Stomach smooth muscle (tissue), 2 donors: ENCODE results near the gene NTNG1.

Experiments used
- H3K27ac ChIP-seq: one replicate; pipeline ENCODE4 v1.7.0; 2013; ENCODE audit warnings: mild to moderate bottlenecking, low read length, inconsistent platforms
- H3K27me3 ChIP-seq, 2 donors: one replicate each; pipeline ENCODE4 v1.7.0; 2013; ENCODE audit warnings: low read length in 2 of 2; ENCODE audit not compliant: insufficient read depth in 2 of 2, control insufficient read depth in 1 of 2
- H3K36me3 ChIP-seq, 2 donors: one replicate each; pipeline ENCODE4 v1.7.0; 2013; ENCODE audit warnings: low read length in 2 of 2; ENCODE audit not compliant: control insufficient read depth in 2 of 2, insufficient read depth in 2 of 2
- H3K4me1 ChIP-seq: one replicate; pipeline ENCODE4 v1.7.0; 2013; ENCODE audit warnings: low read length; ENCODE audit not compliant: control insufficient read depth, insufficient read depth
- H3K4me3 ChIP-seq, 2 donors: one replicate each; pipeline ENCODE4 v1.7.0; 2013; ENCODE audit warnings: low read length in 2 of 2
- H3K9ac ChIP-seq, 2 donors: one replicate each; pipeline ENCODE4 v1.7.0; 2013; ENCODE audit warnings: low read length in 2 of 2, mild to moderate bottlenecking in 1 of 2
- H3K9me3 ChIP-seq, 2 donors: one replicate each; pipeline ENCODE4 v1.7.0; 2013; ENCODE audit warnings: low read length in 2 of 2; ENCODE audit not compliant: control insufficient read depth in 2 of 2
- donor health status: healthy.
- donor health status: Pancreatic carcinoma.

NTNG1 gene

DNA sequence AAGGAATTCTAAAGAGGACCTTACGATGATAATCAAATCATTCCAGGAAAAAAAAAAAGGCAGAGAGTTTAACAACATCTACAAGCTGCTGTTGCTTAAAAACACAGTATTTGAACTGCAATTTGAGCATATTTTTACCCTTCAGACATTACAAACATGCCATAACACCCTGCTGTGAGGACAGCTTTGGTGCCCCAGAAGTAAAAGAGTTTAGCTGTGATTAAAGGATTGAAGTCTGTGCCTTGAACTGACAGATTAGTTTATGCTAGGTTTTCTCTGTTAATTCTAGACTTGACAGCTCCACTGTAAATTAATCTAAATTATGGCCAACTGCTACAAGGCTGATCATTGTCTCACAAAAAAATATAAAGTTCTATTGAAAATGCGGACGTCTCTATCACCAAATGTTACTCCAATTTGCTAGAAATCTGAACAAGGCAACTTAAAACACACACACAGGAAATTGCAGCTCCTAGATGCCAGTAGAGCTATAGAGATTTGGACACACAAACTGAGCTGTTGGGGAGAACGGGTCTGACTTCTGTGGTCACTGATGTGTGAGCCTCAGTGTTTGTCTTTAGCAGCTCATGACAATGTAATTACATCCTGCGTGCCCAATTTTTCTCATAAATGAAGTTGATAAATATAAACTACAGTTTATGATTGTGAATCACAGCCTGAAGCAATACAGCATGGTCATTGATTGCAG, 217.9 kb downstream of the NTNG1 start:
- Histone ChIP-seq H3K9ac (no peak overlapping the region), H3K27me3 (no peaks in the 10 kb centered on the region), H3K4me3 (no peak overlapping the region)

DNA sequence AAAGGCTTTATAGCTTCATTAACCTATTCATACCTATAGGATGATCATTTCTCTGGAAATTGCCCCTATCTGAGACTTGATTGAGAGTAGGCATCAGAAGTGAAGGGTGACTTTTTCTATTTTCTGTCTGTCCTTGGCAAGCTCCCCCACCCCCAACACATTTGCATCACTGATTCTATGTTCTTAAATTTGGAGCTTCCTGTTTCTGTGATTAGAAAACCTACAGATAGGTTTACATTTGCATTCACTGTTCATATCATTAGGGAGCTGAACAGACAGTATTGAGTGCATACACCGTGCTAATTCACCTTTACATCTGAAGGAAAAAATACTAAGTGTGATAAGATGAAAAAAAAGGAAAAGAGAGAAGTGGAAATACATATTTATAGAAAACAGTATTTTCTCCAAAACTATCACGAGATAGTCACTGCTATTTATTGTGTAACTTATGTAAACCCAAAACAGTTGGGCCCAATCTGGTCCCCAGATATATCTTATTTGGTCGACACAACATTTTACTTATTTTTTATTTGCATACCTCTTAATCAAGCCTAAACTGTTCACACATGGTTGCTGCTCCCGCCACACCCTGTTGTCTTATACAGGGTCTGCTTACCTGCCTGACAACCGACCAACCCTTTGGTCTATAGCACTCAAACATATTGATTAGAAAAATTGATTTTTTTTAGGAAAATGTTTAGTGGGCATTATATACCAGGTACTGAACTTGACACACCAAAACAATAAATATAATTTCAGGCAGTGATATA, 218.8 kb downstream of the NTNG1 start:
- H3K9ac ChIP-seq = no peak overlapping the region
- no peak overlapping the region for H3K27ac ChIP-seq

More for the DNA sequence above, 217.9 kb downstream of the NTNG1 start:
- no peak overlapping the region for H3K27ac ChIP-seq
- H3K9me3 ChIP-seq = no peaks in the 10 kb centered on the region
- H3K4me1 ChIP-seq = no peaks in the 10 kb centered on the region
- no peaks in the 10 kb centered on the region for H3K36me3 ChIP-seq

DNA sequence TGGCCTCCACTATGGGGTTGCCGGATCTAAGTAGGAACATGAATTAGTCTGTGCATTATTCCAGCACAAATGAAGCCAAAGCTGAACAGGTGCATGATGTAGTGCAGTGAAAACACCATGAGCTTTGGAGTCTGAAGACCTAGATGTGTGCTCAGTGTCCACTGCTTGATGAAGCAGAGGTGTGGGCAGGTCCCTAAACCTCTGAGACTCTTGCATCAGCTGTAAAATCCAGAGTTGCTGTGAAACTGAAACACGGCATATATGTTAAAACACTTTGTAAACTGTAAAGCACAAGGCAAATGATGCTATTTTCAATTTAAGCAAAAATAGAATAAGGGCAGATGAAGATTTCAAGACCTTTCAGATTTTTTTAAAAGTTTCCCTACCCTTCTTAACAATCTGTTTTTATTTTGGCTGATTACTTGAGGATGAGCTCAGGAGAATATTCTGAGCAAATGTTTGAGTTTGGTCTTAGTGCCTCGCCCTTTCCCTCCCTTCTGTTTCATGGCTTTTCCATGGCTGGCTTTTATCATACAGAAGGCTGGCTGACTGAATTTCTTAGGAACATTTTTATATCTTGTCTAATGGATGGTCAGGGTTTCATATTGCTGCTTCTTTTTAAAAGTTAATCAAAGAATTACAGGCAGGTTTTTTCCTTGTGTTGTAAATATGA, 221.8 kb downstream of the NTNG1 start:
- Histone ChIP-seq H3K9me3 (no peaks in the 10 kb centered on the region), H3K27me3 (no peaks in the 10 kb centered on the region), H3K4me1 (no peaks in the 10 kb centered on the region), H3K9ac (no peak overlapping the region), H3K27ac (no peak overlapping the region), H3K4me3 (no peak overlapping the region), H3K36me3 (no peaks in the 10 kb centered on the region)

More for the DNA sequence above, 218.8 kb downstream of the NTNG1 start:
- H3K27me3 ChIP-seq = no peaks in the 10 kb centered on the region
- H3K9me3 ChIP-seq = no peaks in the 10 kb centered on the region
- H3K36me3 ChIP-seq = no peaks in the 10 kb centered on the region
- no peaks in the 10 kb centered on the region for H3K4me1 ChIP-seq
- H3K4me3 ChIP-seq = no peak overlapping the region

DNA sequence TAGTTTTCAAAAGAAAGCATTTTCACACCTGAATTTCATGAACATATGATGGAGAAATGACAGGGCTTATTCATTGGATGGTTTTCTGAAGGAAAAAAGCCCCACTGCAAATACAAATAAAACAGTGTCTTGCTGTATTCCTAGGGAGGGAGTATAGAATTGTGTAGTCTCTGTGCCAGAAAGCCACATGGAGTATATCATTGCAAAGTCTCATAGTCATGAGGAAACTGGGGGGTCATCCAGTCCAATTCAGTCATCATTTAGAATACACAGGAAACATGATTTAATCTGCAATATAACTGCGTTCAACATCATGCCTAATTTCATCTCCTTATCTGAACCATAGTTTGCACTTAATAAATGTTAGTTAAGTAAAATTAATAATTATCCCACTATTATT, 222.3 kb downstream of the NTNG1 start:
- Histone ChIP-seq H3K9ac (no peak overlapping the region), H3K9me3 (no peaks in the 10 kb centered on the region), H3K4me3 (no peak overlapping the region), H3K36me3 (no peaks in the 10 kb centered on the region), H3K27ac (no peak overlapping the region), H3K27me3 (no peaks in the 10 kb centered on the region), H3K4me1 (no peaks in the 10 kb centered on the region)

DNA sequence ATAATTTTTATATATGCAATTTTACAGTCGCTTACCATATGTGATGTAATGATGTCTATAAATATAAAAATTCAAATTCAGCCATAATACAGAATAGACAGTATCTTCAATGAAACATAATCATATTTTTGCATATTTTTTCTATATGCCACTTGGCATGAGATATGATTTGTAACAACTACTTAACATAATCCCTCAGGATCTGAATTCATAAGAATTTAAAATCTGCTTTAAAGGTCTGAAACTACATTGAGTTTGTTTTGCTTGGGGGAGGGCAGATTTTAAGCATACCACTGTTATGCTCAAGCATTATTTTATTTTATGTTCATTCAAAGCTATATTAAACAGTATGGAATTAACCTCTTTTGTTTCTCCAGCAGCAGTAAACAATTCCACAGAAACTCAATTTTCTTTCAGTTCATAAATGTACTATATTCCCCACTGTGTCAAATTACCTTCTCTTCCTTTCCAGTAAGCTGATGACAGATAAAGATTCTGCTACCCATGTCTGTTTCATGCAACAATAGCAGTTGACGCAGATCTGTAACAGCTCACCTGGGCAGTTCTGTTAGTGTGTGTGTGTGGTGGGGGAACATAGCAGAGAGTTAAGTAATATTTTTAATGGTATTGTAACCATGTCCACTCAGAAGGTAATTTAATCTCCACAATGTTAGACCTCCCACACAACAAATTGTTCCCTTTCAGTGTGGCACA, 224.8 kb downstream of the NTNG1 start:
- H3K27ac ChIP-seq = no peak overlapping the region
- no peaks in the 10 kb centered on the region for H3K27me3 ChIP-seq
- H3K4me3 ChIP-seq = no peak overlapping the region
- no peak overlapping the region for H3K9ac ChIP-seq
- no peaks in the 10 kb centered on the region for H3K9me3 ChIP-seq
- H3K36me3 ChIP-seq = no peaks in the 10 kb centered on the region
- H3K4me1 ChIP-seq = no peaks in the 10 kb centered on the region

DNA sequence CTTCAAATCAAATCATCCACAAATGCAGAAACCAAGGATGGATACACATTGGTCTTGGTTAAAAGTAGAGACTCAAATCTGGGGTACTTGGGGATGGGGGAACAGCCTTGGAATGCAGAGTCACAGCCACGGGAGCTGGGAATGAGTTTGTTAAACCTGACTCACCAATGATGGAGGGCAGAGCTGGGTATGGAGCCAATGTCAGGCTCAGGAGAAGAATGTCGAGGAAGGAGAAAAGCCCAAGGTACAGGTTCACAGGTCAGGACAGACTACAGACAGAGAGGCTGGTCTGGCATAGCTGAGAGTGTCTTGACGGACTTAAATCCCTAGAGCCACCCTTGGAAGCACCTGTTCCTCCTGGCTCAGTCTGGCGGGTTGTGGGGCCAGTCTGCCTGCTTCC, 237.6 kb downstream of the NTNG1 start:
- Histone ChIP-seq H3K4me1 (no peaks in the 10 kb centered on the region), H3K4me3 (no peak overlapping the region), H3K9me3 (no peaks in the 10 kb centered on the region), H3K9ac (no peak overlapping the region), H3K36me3 (no peaks in the 10 kb centered on the region), H3K27me3 (peaks cover 0 to 2% of the 10 kb centered on the region in 2 donors), H3K27ac (no peak overlapping the region)

DNA sequence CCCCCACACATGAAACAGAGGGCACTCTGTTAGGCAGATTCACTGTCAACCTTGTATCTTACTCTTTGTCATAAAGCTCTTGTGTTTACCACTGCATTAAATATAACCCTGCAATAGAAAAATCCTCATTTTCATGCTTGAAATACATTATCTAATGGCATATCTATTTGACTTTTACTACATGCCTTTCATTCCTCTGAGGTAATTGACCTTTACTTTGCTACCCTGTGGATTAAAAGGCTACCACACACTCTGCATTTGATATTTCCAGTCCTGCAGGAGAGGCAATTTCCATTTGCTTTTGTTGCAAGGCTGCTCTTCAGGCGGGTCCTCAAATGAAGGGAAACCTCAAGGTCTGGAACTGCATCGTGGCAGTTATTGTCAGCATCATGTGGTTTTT, 238.0 kb downstream of the NTNG1 start:
- H3K9ac ChIP-seq = no peak overlapping the region
- H3K4me3 ChIP-seq = no peak overlapping the region
- no peaks in the 10 kb centered on the region for H3K36me3 ChIP-seq
- no peak overlapping the region for H3K27ac ChIP-seq
- no peaks in the 10 kb centered on the region for H3K9me3 ChIP-seq
- no peaks in the 10 kb centered on the region for H3K4me1 ChIP-seq
- H3K27me3 ChIP-seq = peaks cover 0 to 2% of the 10 kb centered on the region in 2 donors

DNA sequence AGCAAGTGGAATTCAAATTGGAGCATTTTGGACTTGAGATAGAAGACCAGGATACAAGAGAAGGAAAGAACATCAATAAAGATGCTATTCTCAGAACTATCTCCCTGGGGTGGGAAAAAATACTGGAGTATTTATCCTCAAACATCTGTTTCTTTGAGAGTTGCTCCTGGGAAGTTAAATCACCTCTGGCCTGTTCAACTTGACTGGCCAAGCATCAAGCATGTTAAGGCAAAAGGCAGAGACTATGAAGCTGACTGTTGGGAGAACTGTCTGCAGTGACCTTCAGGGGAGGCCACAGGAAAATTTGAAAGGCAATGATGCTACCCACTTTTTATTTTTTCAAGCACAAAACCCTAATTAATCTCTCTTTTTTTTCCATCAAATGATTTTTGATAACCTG, 239.0 kb downstream of the NTNG1 start:
- Histone ChIP-seq H3K27me3 (peaks cover 0 to 2% of the 10 kb centered on the region in 2 donors), H3K9ac (no peak overlapping the region), H3K9me3 (no peaks in the 10 kb centered on the region), H3K27ac (no peak overlapping the region), H3K4me1 (no peaks in the 10 kb centered on the region), H3K36me3 (no peaks in the 10 kb centered on the region), H3K4me3 (no peak overlapping the region)

DNA sequence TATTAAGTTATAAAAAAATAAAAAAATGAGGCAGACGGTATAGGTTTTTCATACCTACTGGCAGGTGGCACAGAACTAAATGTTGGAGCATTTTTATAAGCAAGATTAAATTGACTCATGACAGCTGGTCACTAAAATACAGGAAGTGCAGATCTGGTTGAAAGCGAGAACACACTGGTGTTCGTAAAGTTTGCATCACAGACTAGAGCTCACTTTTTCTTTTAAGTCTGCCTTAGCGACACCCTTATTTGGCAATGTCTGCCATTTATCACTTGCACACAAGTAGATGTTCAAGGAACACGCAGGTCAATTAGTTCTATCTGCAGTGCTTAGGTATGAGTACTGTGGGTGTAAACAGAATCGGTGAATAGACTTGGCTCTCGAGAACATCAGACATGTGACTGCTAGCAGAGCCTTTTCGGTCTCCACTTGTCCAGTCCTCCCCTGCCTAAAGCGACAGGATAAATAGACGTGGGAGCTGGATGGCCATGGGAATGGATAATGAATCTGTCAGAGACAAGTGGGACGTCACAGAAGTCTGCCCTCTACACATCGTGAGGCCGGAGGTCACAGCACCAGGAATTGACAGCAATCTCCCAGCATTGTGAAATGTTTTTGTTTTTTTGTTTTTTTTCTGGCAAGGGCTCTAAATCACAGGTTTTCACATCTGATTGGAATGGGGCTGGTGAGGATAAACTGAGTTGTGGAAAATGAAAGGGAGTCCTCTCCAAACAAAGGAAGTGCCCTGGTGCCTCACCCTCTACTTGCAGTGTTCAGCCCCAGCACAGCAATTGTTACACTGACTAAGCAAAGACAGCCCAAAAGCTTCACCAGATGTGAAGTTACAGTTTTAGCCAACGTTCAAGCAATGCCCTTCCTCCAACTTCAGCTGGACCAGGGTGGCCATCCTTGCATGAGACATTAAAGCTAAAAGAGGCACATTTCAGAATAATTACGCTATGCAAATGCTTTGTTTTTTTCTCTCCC, 248.9 kb downstream of the NTNG1 start:
- no peaks in the 10 kb centered on the region for H3K36me3 ChIP-seq
- peaks cover 0 to 2% of the 10 kb centered on the region in 2 donors for H3K9me3 ChIP-seq
- H3K27ac ChIP-seq = no peak overlapping the region
- no peaks in the 10 kb centered on the region for H3K4me1 ChIP-seq
- H3K4me3 ChIP-seq = peak overlapping the region in 1 of 2 donors; percentile 8
- H3K9ac ChIP-seq = no peak overlapping the region
- H3K27me3 ChIP-seq = no peaks in the 10 kb centered on the region
